Germinal center (tissue), 1 donor: Measurements from ENCODE around the gene ATP5PO.

Source experiments
- DNase-seq: peaks from one replicate; pipeline ENCODE4 v3.0.0; 2012; ENCODE audit warnings: mixed read lengths, low spot score

Gene ATP5PO

GRCh38 chr21:33898586-33898985, 17.0 kb downstream of the ATP5PO start:
- DNase-seq = no peak

- no peak for DNase-seq
Observed at GRCh38 chr21:33897739-33898138, 17.9 kb downstream of the ATP5PO start.

- DNase-seq = no peak
Observed at GRCh38 chr21:33897098-33897497, 18.5 kb downstream of the ATP5PO start.

- DNase-seq = no peak
Observed at GRCh38 chr21:33896691-33897090, 18.9 kb downstream of the ATP5PO start.

- DNase-seq = no peak
Observed at GRCh38 chr21:33895356-33895755, 20.2 kb downstream of the ATP5PO start.

- DNase-seq = peak; percentile 45
Observed at GRCh38 chr21:33894736-33895288, 20.8 kb downstream of the ATP5PO start.

GRCh38 chr21:33893917-33894316, 21.7 kb downstream of the ATP5PO start:
- no peak for DNase-seq

- no peak for DNase-seq
Observed at GRCh38 chr21:33892853-33893252, 22.8 kb downstream of the ATP5PO start.

- no peak for DNase-seq
Observed at GRCh38 chr21:33890187-33890586, 25.4 kb downstream of the ATP5PO start.

GRCh38 chr21:33886321-33886720, 29.3 kb downstream of the ATP5PO start:
- no peak for DNase-seq

GRCh38 chr21:33885172-33885514, 30.5 kb downstream of the ATP5PO start:
- no peak for DNase-seq

GRCh38 chr21:33884376-33885171, 31.0 kb downstream of the ATP5PO start:
- DNase-seq = no peak

- no peak for DNase-seq
Observed at GRCh38 chr21:33883118-33883517, 32.5 kb downstream of the ATP5PO start.

GRCh38 chr21:33881689-33882440, 33.7 kb downstream of the ATP5PO start:
- DNase-seq = no peak

- no peak for DNase-seq
Observed at GRCh38 chr21:33880626-33881025, 35.0 kb downstream of the ATP5PO start.

- DNase-seq = no peak
Observed at GRCh38 chr21:33878824-33879223, 36.8 kb downstream of the ATP5PO start.

- no peak for DNase-seq
Observed at GRCh38 chr21:33875026-33875695, 40.4 kb downstream of the ATP5PO start.

GRCh38 chr21:33874161-33874560, 41.4 kb downstream of the ATP5PO start:
- DNase-seq = no peak

- DNase-seq = no peak
Observed at GRCh38 chr21:33872881-33873515, 42.6 kb downstream of the ATP5PO start.

- no peak for DNase-seq
Observed at GRCh38 chr21:33871171-33871570, 44.4 kb downstream of the ATP5PO start.

- no peak for DNase-seq
Observed at GRCh38 chr21:33870768-33871167, 44.8 kb downstream of the ATP5PO start.

GRCh38 chr21:33869873-33870272, 45.7 kb downstream of the ATP5PO start:
- no peak for DNase-seq
